ENCODE data around the gene KRT79.

- TF ChIP-seq CTCF (IDR thresholded peaks at IDR 0.05) (no peak), POLR2A (IDR thresholded peaks at IDR 0.05) (no peak)
Observed at GRCh38 chr12:52812749-52813148, 21.4 kb downstream of the KRT79 start.
